Esophagus squamous epithelium (tissue), 4 donors: Measurements from ENCODE around the gene TBL1Y.
"Not testable (repeated sequence)": the region's sequence is repeated elsewhere in the genome, so short reads cannot be mapped to it uniquely, and the experiment has no call there.

Experiments used
- CTCF ChIP-seq, 6 experiments: fragments of 450-650 bp in 4 of 6; fragments of 200-600 bp in 2 of 6; sonication (generic) in 2 of 6; IDR thresholded peaks; one replicate each; pipeline ENCODE4 v1.5.1; 2016 to 2019; ENCODE audit warnings: antibody characterized with exemption in 6 of 6, mild to moderate bottlenecking in 4 of 6, moderate library complexity in 4 of 6
- POLR2A ChIP-seq, 4 donors: fragments of 450-650 bp; IDR thresholded peaks; one replicate each; pipeline ENCODE4 v1.6.1; 2017; ENCODE audit warnings: antibody characterized with exemption in 4 of 4, mild to moderate bottlenecking in 4 of 4, moderate library complexity in 3 of 4

GRCh38 chrY:7080548-7080947 is 170.1 kb downstream of the TBL1Y start:
- not testable (repeated sequence) for TF ChIP-seq CTCF, POLR2A (IDR thresholded peaks at IDR 0.05)
